Measurements from ENCODE around the gene FCGR3A.
"Not testable (repeated sequence)": the region's sequence is repeated elsewhere in the genome, so short reads cannot be mapped to it uniquely, and the experiment has no call there.

DNA sequence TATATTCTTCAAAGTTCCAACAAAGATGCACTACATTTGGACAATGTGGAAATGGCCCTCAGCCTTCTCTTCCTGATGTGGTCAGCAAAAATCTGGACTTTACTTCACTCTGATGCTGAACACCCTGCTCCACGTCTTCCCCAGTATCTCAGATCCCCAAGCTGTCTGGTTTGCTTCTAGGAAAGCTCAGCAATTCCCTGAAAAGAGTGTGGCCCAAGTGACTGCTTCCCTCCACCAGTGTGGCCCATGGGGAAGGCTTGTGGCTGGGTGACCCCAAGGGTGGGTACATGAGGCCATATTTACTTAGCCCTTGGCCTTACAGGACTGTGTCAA is 36.2 kb downstream of the FCGR3A start:
- TF ChIP-seq, protein P1, sequence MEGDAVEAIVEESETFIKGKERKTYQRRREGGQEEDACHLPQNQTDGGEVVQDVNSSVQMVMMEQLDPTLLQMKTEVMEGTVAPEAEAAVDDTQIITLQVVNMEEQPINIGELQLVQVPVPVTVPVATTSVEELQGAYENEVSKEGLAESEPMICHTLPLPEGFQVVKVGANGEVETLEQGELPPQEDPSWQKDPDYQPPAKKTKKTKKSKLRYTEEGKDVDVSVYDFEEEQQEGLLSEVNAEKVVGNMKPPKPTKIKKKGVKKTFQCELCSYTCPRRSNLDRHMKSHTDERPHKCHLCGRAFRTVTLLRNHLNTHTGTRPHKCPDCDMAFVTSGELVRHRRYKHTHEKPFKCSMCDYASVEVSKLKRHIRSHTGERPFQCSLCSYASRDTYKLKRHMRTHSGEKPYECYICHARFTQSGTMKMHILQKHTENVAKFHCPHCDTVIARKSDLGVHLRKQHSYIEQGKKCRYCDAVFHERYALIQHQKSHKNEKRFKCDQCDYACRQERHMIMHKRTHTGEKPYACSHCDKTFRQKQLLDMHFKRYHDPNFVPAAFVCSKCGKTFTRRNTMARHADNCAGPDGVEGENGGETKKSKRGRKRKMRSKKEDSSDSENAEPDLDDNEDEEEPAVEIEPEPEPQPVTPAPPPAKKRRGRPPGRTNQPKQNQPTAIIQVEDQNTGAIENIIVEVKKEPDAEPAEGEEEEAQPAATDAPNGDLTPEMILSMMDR (IDR thresholded peaks at IDR 0.05): not testable (repeated sequence)
- TF ChIP-seq, protein P2, sequence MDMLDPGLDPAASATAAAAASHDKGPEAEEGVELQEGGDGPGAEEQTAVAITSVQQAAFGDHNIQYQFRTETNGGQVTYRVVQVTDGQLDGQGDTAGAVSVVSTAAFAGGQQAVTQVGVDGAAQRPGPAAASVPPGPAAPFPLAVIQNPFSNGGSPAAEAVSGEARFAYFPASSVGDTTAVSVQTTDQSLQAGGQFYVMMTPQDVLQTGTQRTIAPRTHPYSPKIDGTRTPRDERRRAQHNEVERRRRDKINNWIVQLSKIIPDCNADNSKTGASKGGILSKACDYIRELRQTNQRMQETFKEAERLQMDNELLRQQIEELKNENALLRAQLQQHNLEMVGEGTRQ (IDR thresholded peaks at IDR 0.05): not testable (repeated sequence)
- not testable (repeated sequence) for TF ChIP-seq CHD2 (IDR thresholded peaks at IDR 0.05; ENCODE audit: low read length, partially characterized antibody); POLR2A (IDR thresholded peaks at IDR 0.05; ENCODE audit: low read length); RFX5 (IDR thresholded peaks at IDR 0.05); KDM1A (IDR thresholded peaks at IDR 0.05; ENCODE audit: low read depth); ZFP36 (IDR thresholded peaks at IDR 0.05; ENCODE audit: borderline replicate concordance, partially characterized antibody); BHLHE40 (IDR thresholded peaks at IDR 0.05; ENCODE audit: low read depth, low read length); CEBPB (IDR thresholded peaks at IDR 0.05); EP300 (IDR thresholded peaks at IDR 0.05); RAD21 (conservative IDR thresholded peaks at IDR 0.05 in 1 of 2, IDR thresholded peaks at IDR 0.05 in 1 of 2); EHMT2 (IDR thresholded peaks at IDR 0.05; ENCODE audit: low read depth)
- TF ChIP-seq, protein P3, sequence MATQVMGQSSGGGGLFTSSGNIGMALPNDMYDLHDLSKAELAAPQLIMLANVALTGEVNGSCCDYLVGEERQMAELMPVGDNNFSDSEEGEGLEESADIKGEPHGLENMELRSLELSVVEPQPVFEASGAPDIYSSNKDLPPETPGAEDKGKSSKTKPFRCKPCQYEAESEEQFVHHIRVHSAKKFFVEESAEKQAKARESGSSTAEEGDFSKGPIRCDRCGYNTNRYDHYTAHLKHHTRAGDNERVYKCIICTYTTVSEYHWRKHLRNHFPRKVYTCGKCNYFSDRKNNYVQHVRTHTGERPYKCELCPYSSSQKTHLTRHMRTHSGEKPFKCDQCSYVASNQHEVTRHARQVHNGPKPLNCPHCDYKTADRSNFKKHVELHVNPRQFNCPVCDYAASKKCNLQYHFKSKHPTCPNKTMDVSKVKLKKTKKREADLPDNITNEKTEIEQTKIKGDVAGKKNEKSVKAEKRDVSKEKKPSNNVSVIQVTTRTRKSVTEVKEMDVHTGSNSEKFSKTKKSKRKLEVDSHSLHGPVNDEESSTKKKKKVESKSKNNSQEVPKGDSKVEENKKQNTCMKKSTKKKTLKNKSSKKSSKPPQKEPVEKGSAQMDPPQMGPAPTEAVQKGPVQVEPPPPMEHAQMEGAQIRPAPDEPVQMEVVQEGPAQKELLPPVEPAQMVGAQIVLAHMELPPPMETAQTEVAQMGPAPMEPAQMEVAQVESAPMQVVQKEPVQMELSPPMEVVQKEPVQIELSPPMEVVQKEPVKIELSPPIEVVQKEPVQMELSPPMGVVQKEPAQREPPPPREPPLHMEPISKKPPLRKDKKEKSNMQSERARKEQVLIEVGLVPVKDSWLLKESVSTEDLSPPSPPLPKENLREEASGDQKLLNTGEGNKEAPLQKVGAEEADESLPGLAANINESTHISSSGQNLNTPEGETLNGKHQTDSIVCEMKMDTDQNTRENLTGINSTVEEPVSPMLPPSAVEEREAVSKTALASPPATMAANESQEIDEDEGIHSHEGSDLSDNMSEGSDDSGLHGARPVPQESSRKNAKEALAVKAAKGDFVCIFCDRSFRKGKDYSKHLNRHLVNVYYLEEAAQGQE (IDR thresholded peaks at IDR 0.05): not testable (repeated sequence)
- TF ChIP-seq, protein P4, sequence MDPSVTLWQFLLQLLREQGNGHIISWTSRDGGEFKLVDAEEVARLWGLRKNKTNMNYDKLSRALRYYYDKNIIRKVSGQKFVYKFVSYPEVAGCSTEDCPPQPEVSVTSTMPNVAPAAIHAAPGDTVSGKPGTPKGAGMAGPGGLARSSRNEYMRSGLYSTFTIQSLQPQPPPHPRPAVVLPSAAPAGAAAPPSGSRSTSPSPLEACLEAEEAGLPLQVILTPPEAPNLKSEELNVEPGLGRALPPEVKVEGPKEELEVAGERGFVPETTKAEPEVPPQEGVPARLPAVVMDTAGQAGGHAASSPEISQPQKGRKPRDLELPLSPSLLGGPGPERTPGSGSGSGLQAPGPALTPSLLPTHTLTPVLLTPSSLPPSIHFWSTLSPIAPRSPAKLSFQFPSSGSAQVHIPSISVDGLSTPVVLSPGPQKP (IDR thresholded peaks at IDR 0.05; ENCODE audit: low read depth, low read length): not testable (repeated sequence)
